Sigmoid colon (tissue), 7 donors: ENCODE results near the gene SLC2A13. TPM values are rescaled to one million over a fixed set of nuclear protein-coding genes. Genes with fewer than 3 reads are reported as not detected.

Experiments used
- DNase-seq: peaks from one replicate; pipeline ENCODE4 v3.0.0-alpha.2; 2019
- H3K27ac ChIP-seq, 4 donors: fragments of 200-600 bp; sonication (generic); one replicate each; pipeline ENCODE4 v1.5.1; 2016 to 2019; ENCODE audit warnings: mild to moderate bottlenecking in 1 of 4
- H3K27me3 ChIP-seq, 3 donors: fragments of 200-600 bp; sonication (generic); one replicate each; pipeline ENCODE4 v1.5.1; 2019; ENCODE audit warnings: mild to moderate bottlenecking in 1 of 3
- H3K36me3 ChIP-seq, 4 donors: fragments of 200-600 bp; sonication (generic); one replicate each; pipeline ENCODE4 v1.5.1; 2016 to 2019
- H3K4me1 ChIP-seq, 4 donors: fragments of 200-600 bp; sonication (generic); one replicate each; pipeline ENCODE4 v1.5.1; 2017 to 2019
- H3K4me3 ChIP-seq, 4 donors: fragments of 200-600 bp; sonication (generic); one replicate each; pipeline ENCODE4 v1.5.1; 2017 to 2019; ENCODE audit warnings: mild to moderate bottlenecking in 2 of 4, moderate library complexity in 1 of 4
- H3K9me3 ChIP-seq, 4 donors: fragments of 200-600 bp in 3 of 4; sonication (generic) in 3 of 4; one replicate each; pipeline versions ENCODE4 v1.5.1 to v1.6.1; 2013 to 2019
- CTCF ChIP-seq, 4 experiments: fragments of 450-650 bp in 3 of 4; fragments of 200-600 bp in 1 of 4; IDR thresholded peaks; one replicate each; pipeline ENCODE4 v1.5.1; 2016 to 2019; ENCODE audit warnings: antibody characterized with exemption in 4 of 4, mild to moderate bottlenecking in 3 of 4, moderate library complexity in 2 of 4
- EP300 ChIP-seq, 4 donors: sonication (generic); formaldehyde crosslinking; IDR thresholded peaks; one replicate each; pipeline ENCODE4 v1.6.1; 2017; ENCODE audit warnings: antibody characterized with exemption in 4 of 4
- POLR2A ChIP-seq, 2 donors: fragments of 450-650 bp; IDR thresholded peaks; one replicate each; pipeline ENCODE4 v1.6.1; 2016; ENCODE audit warnings: antibody characterized with exemption in 2 of 2, mild to moderate bottlenecking in 2 of 2, moderate library complexity in 2 of 2
- POLR2AphosphoS5 ChIP-seq, 4 donors: sonication (generic); formaldehyde crosslinking; IDR thresholded peaks; one replicate each; pipeline ENCODE4 v1.6.1; 2017; ENCODE audit warnings: antibody characterized with exemption in 4 of 4
- WGBS, 2 donors: extraction: QIAGEN DNeasy Blood & Tissue Kit; methylation state at CpG; one replicate each; pipeline ENCODE4 v1.1.7; 2013; 5-methylcytosine and 5-hydroxymethylcytosine counted together
- intact Hi-C: fragments of 100-400 bp; cut with DNase I; formaldehyde crosslinking; loops from one replicate; pipeline ENCODE4 v1.15.1; 2023
- polyA plus RNA-seq, 3 donors: library from polyadenylated mRNA; stranded (reverse); fragments of 200-250 nt; gene quantifications; one replicate each; pipeline ENCODE4 v1.2.3, GENCODE V29; 2013
- total RNA-seq, 4 donors: library from RNA; depleted of rRNA; stranded (reverse); fragments of >200 nt; gene quantifications; one replicate each; pipeline ENCODE4 v1.1.0, GENCODE V29; 2016
- donor health status: healthy with polysubstance abuse.
- donor health status: Bipolar disorder and iron deficiency.
- donor health status: healthy.

Gene SLC2A13
- total and polyA plus RNA-seq, 7 donors, result 1.8 to 32.3 (median 20.2) TPM

- no peak for DNase-seq
- H3K9me3 ChIP-seq, result no peaks in the 10 kb centered on the region
- TF ChIP-seq POLR2A (IDR thresholded peaks at IDR 0.05) (no peak), EP300 (IDR thresholded peaks at IDR 0.05) (no peak), POLR2AphosphoS5 (IDR thresholded peaks at IDR 0.05) (no peak), CTCF (IDR thresholded peaks at IDR 0.05) (no peak)
- H3K4me3 ChIP-seq, result no peak overlapping the region
- H3K36me3 ChIP-seq, result no peaks in the 10 kb centered on the region
- no peaks in the 10 kb centered on the region for H3K4me1 ChIP-seq
- H3K27ac ChIP-seq, result no peak overlapping the region
- intact Hi-C loops, result no loop called here
- WGBS, 2 donors, result 91 to 95% methylated on average over 4 of the region's 4 CpGs
- no peaks in the 10 kb centered on the region for H3K27me3 ChIP-seq
Observed at GRCh38 chr12:40093512-40093911, 12.4 kb downstream of the SLC2A13 start.

GRCh38 chr12:40086471-40086870, 19.4 kb downstream of the SLC2A13 start:
- no peak overlapping the region for H3K27ac ChIP-seq
- 94 to 96% methylated on average over 4 of the region's 4 CpGs for WGBS, 2 donors
- H3K4me1 ChIP-seq, result no peaks in the 10 kb centered on the region
- DNase-seq, result no peak
- TF ChIP-seq EP300 (IDR thresholded peaks at IDR 0.05) (no peak), POLR2A (IDR thresholded peaks at IDR 0.05) (no peak), POLR2AphosphoS5 (IDR thresholded peaks at IDR 0.05) (no peak), CTCF (IDR thresholded peaks at IDR 0.05) (no peak)
- no peaks in the 10 kb centered on the region for H3K27me3 ChIP-seq
- no peak overlapping the region for H3K4me3 ChIP-seq
- intact Hi-C loops, result no loop called here
- no peaks in the 10 kb centered on the region for H3K9me3 ChIP-seq
- H3K36me3 ChIP-seq, result no peaks in the 10 kb centered on the region

GRCh38 chr12:40078266-40078665, 27.6 kb downstream of the SLC2A13 start:
- H3K9me3 ChIP-seq, result no peaks in the 10 kb centered on the region
- no peaks in the 10 kb centered on the region for H3K27me3 ChIP-seq
- no peaks in the 10 kb centered on the region for H3K4me1 ChIP-seq
- intact Hi-C loops, result no loop called here
- TF ChIP-seq CTCF (IDR thresholded peaks at IDR 0.05) (no peak), POLR2A (IDR thresholded peaks at IDR 0.05) (no peak), POLR2AphosphoS5 (IDR thresholded peaks at IDR 0.05) (no peak), EP300 (IDR thresholded peaks at IDR 0.05) (no peak)
- no peak overlapping the region for H3K4me3 ChIP-seq
- DNase-seq, result no peak
- H3K36me3 ChIP-seq, result no peaks in the 10 kb centered on the region
- WGBS, 2 donors, result 92% methylated on average over 2 of the region's 2 CpGs
- no peak overlapping the region for H3K27ac ChIP-seq

GRCh38 chr12:40075458-40075857, 30.4 kb downstream of the SLC2A13 start:
- peaks cover 0 to 6% (median 1%) of the 10 kb centered on the region in 4 donors for H3K4me1 ChIP-seq
- TF ChIP-seq POLR2A (IDR thresholded peaks at IDR 0.05), result no peak
- no peak for TF ChIP-seq EP300 (IDR thresholded peaks at IDR 0.05)
- TF ChIP-seq CTCF (IDR thresholded peaks at IDR 0.05), result no peak
- no peak for TF ChIP-seq POLR2AphosphoS5 (IDR thresholded peaks at IDR 0.05)
- no peak overlapping the region for H3K27ac ChIP-seq
- H3K27me3 ChIP-seq, result no peaks in the 10 kb centered on the region
- H3K9me3 ChIP-seq, result no peaks in the 10 kb centered on the region
- intact Hi-C loops, result no loop called here
- no peaks in the 10 kb centered on the region for H3K36me3 ChIP-seq
- no peak overlapping the region for H3K4me3 ChIP-seq
- no peak for DNase-seq

- no peak overlapping the region for H3K4me3 ChIP-seq
- no peak overlapping the region for H3K27ac ChIP-seq
- peaks cover 0 to 46% (median 17%) of the 10 kb centered on the region in 4 donors for H3K4me1 ChIP-seq
- H3K27me3 ChIP-seq, result no peaks in the 10 kb centered on the region
- no peaks in the 10 kb centered on the region for H3K9me3 ChIP-seq
- DNase-seq, result no peak
- 97 to 99% methylated on average over 2 of the region's 2 CpGs for WGBS, 2 donors
- intact Hi-C loops, result no loop called here
- no peaks in the 10 kb centered on the region for H3K36me3 ChIP-seq
- no peak for TF ChIP-seq CTCF (IDR thresholded peaks at IDR 0.05)
- no peak for TF ChIP-seq EP300 (IDR thresholded peaks at IDR 0.05)
- no peak for TF ChIP-seq POLR2A (IDR thresholded peaks at IDR 0.05)
- TF ChIP-seq POLR2AphosphoS5 (IDR thresholded peaks at IDR 0.05), result no peak
Observed at GRCh38 chr12:40068416-40068815, 37.5 kb downstream of the SLC2A13 start.
